Heart right ventricle (tissue), 16 donors: ENCODE measurements around the gene SCN11A. TPM values are rescaled to one million over a fixed set of nuclear protein-coding genes. Genes with fewer than 3 reads are reported as not detected.

Experiments used
- ATAC-seq, 8 donors: fragments of 200-7000 bp; cut with Tn5 transposase; one replicate each; pipeline ENCODE4 v1.9.1; 2020; ENCODE audit warnings: mild to moderate bottlenecking in 8 of 8, moderate library complexity in 8 of 8, moderate number of reproducible peaks in 1 of 8
- DNase-seq, 2 donors: peaks; one replicate each; pipeline ENCODE4 v3.0.0-alpha.2; 2020
- H3K27ac ChIP-seq, 10 donors: fragments of 200-600 bp; sonication (generic) in 2 of 10; one replicate each; pipeline versions ENCODE4 v1.5.0 to v1.8.0; 2020 to 2022; ENCODE audit warnings: mild to moderate bottlenecking in 3 of 10
- H3K27me3 ChIP-seq, 7 donors: fragments of 200-600 bp; one replicate each; pipeline ENCODE4 v1.8.0; 2021 to 2022; ENCODE audit warnings: mild to moderate bottlenecking in 2 of 7
- H3K36me3 ChIP-seq, 9 donors: fragments of 200-600 bp; sonication (generic) in 1 of 9; one replicate each; pipeline versions ENCODE4 v1.5.0 to v1.8.0; 2020 to 2022; ENCODE audit warnings: mild to moderate bottlenecking in 2 of 9
- H3K4me1 ChIP-seq, 9 donors: fragments of 200-600 bp; sonication (generic) in 1 of 9; one replicate each; pipeline versions ENCODE4 v1.5.0 to v1.8.0; 2020 to 2022; ENCODE audit warnings: mild to moderate bottlenecking in 4 of 9
- H3K4me3 ChIP-seq, 10 donors: fragments of 200-600 bp; sonication (generic) in 2 of 10; one replicate each; pipeline versions ENCODE4 v1.5.0 to v1.8.0; 2020 to 2022; ENCODE audit warnings: mild to moderate bottlenecking in 7 of 10, moderate library complexity in 2 of 10
- H3K9me3 ChIP-seq, 11 donors: fragments of 200-600 bp in 10 of 11; sonication (generic) in 2 of 11; one replicate each; pipeline versions ENCODE4 v1.5.0 to v1.8.0; 2013 to 2022; ENCODE audit warnings: mild to moderate bottlenecking in 2 of 11, control low read depth in 1 of 11, moderate library complexity in 1 of 11
- CTCF ChIP-seq, 9 donors: fragments of 200-600 bp; sonication (generic) in 2 of 9; IDR thresholded peaks; one replicate each; pipeline versions ENCODE4 v1.5.0 to v1.8.0; 2021 to 2022; ENCODE audit warnings: antibody characterized with exemption in 9 of 9, mild to moderate bottlenecking in 5 of 9, moderate library complexity in 1 of 9
- WGBS, 2 donors: extraction: QIAGEN DNeasy Blood & Tissue Kit; methylation state at CpG; one replicate each; pipeline ENCODE4 v1.1.7; 2013; ENCODE audit warnings: inconsistent platforms in 1 of 2; 5-methylcytosine and 5-hydroxymethylcytosine counted together
- intact Hi-C, 10 donors: fragments of 100-400 bp; cut with DNase I; formaldehyde crosslinking; loops; one replicate each; pipeline versions ENCODE4 v1.11.1 to v1.14.2; 2022
- polyA plus RNA-seq, 2 donors: library from polyadenylated mRNA; stranded (reverse); fragments of 200-250 nt; gene quantifications; one replicate each; pipeline ENCODE4 v1.2.3, GENCODE V29; 2013
- total RNA-seq, 10 donors: library from RNA; stranded (reverse); fragmentation: NEBNext Ultra II Directional in 3 of 10; extraction: Animal tissue kit (Norgen Biotek cat#: 25700) in 3 of 10; gene quantifications; one replicate each; pipeline versions ENCODE4 v1.2.1 to v1.2.4, GENCODE V29; 2021 to 2023
- donor health status: Arrhythmogenic right ventricular cardiomyopathy.
- donor health status: ischemic (EF 13 %, LVEDD 7.1; RV severe dilation, severe dysfunction).
- donor health status: healthy with polysubstance abuse.
- donor health status: DM: no; HTN: yes; CAD: no.
- donor health status: DM: no; HTN: no; CAD: no.
- donor health status: ischemic (EF 25% LVEDD 6.9; RV normal size, moderate dysfunction).
- donor health status: ischemic (EF 25% LVEDD 5.7; RV mildly dilated, moderate dysfunction).
- donor health status: healthy.
- donor health status: DM: yes; HTN: yes; CAD: no.
- donor health status: Ischemic cardiomyopathy.
- donor health status: ischemic (EF 35%, LVEDD 5.7; RV mildly dilated, moderate dysfunction).
- donor health status: nonischemic (EF 11% LVEDD 7.7; RV severe dilation, severe dysfunction).
- donor health status: DM: yes; HTN: yes; CAD: no.
- donor health status: PGD.
- donor health status: ischemic (EF 29% LVEDD 5.4; RV normal size, mild dysfunction).
- donor health status: nonischemic (EF 23%, LVEDD 6.1; RV moderate dilation, normal function).

SCN11A gene
- total and polyA plus RNA-seq, 12 donors: 0.01 to 0.15 (median 0.07) TPM; not detected in 2

GRCh38 chr3:39013289-39013688, 38.5 kb downstream of the SCN11A start:
- 20 to 26% methylated on average over 2 of the region's 2 CpGs for WGBS, 2 donors
- Histone ChIP-seq H3K36me3 (no peaks in the 10 kb centered on the region), H3K4me3 (no peak overlapping the region), H3K4me1 (no peaks in the 10 kb centered on the region), H3K27ac (no peak overlapping the region), H3K27me3 (no peaks in the 10 kb centered on the region), H3K9me3 (peaks cover 0 to 11% (median 0%) of the 10 kb centered on the region in 11 donors)
- intact Hi-C loops: no loop called here
- DNase-seq (peak in 1 of 2 donors; percentile 14), ATAC-seq (peak in 3 of 8 donors; percentile 24 to 46 (median 38))
- TF ChIP-seq CTCF (IDR thresholded peaks at IDR 0.05): no peak

GRCh38 chr3:39011191-39011736, 40.5 kb downstream of the SCN11A start:
- H3K27ac ChIP-seq: no peak overlapping the region
- intact Hi-C loops: no loop called here
- no peak overlapping the region for H3K4me3 ChIP-seq
- H3K9me3 ChIP-seq: peaks cover 0 to 14% (median 0%) of the 10 kb centered on the region in 11 donors
- no peak for ATAC-seq
- WGBS, 2 donors: 46 to 53% methylated on average over 2 of the region's 2 CpGs
- no peak for DNase-seq
- peaks cover 0 to 4% (median 0%) of the 10 kb centered on the region in 7 donors for H3K27me3 ChIP-seq
- TF ChIP-seq CTCF (IDR thresholded peaks at IDR 0.05): no peak
- no peaks in the 10 kb centered on the region for H3K4me1 ChIP-seq
- H3K36me3 ChIP-seq: no peaks in the 10 kb centered on the region

- no peak overlapping the region for H3K27ac ChIP-seq
- H3K4me1 ChIP-seq: no peaks in the 10 kb centered on the region
- DNase-seq (no peak), ATAC-seq (no peak)
- TF ChIP-seq CTCF (IDR thresholded peaks at IDR 0.05): no peak
- no peaks in the 10 kb centered on the region for H3K36me3 ChIP-seq
- H3K9me3 ChIP-seq: peaks cover 0 to 14% (median 0%) of the 10 kb centered on the region in 11 donors
- H3K4me3 ChIP-seq: no peak overlapping the region
- WGBS, 2 donors: 43 to 48% methylated on average over 2 of the region's 2 CpGs
- H3K27me3 ChIP-seq: peaks cover 0 to 4% (median 0%) of the 10 kb centered on the region in 7 donors
- intact Hi-C loops: no loop called here
Measured at GRCh38 chr3:39005295-39005694, 46.4 kb downstream of the SCN11A start.

Other genes with a start within 250 kb of the SCN11A start
- under 1 TPM; 0.03 to 0.36 (median 0.07) TPM for gene SCN10A, start 235.7 kb downstream of the SCN11A start, total RNA-seq
- under 1 TPM; 0.07 to 0.26 TPM for gene SCN10A, start 235.7 kb downstream of the SCN11A start, polyA plus RNA-seq
- 10 to 100 TPM; 14.5 to 37.2 (median 31.0) TPM for gene WDR48, start 72 bp upstream of the SCN11A start, total RNA-seq
- 10 to 100 TPM in 1 of 2 donors, 1 to 10 TPM in 1; 8.0 to 11.4 TPM for gene WDR48, start 72 bp upstream of the SCN11A start, polyA plus RNA-seq
- 10 to 100 TPM; 35.8 to 54.2 (median 41.1) TPM for gene GORASP1, start 55.7 kb upstream of the SCN11A start, total RNA-seq
- 10 to 100 TPM; 28.4 to 37.2 TPM for gene GORASP1, start 55.7 kb upstream of the SCN11A start, polyA plus RNA-seq
- gene TTC21A, start 55.7 kb upstream of the SCN11A start, total RNA-seq: 1 to 10 TPM; 1.1 to 3.1 (median 1.5) TPM
- gene TTC21A, start 55.7 kb upstream of the SCN11A start, polyA plus RNA-seq: 1 to 10 TPM in 1 of 2 donors, under 1 TPM in 1; 0.80 to 7.5 TPM
- gene CSRNP1, start 101.6 kb upstream of the SCN11A start, total RNA-seq: 10 to 100 TPM in 9 of 10 donors, 1 to 10 TPM in 1; 7.4 to 46.3 (median 17.7) TPM
- 10 to 100 TPM; 14.1 to 28.1 TPM for gene CSRNP1, start 101.6 kb upstream of the SCN11A start, polyA plus RNA-seq
- 1,000 to 10,000 TPM in 2 of 10 donors, 100 to 1,000 TPM in 8; 277 to 1,691 (median 608) TPM for gene XIRP1, start 140.7 kb upstream of the SCN11A start, total RNA-seq
- 100 to 1,000 TPM; 404 to 586 TPM for gene XIRP1, start 140.7 kb upstream of the SCN11A start, polyA plus RNA-seq
- gene CX3CR1, start 228.1 kb upstream of the SCN11A start, total RNA-seq: 1 to 10 TPM in 6 of 10 donors, under 1 TPM in 4; 0.12 to 6.9 (median 1.3) TPM
- gene CX3CR1, start 228.1 kb upstream of the SCN11A start, polyA plus RNA-seq: under 1 TPM; 0.13 to 0.15 TPM